Measurements from ENCODE around the gene LRIT2.

GRCh38 chr10:84264611-84265141 is 39.3 kb upstream of the LRIT2 start:
- TF ChIP-seq CTCF (IDR thresholded peaks at IDR 0.05; ENCODE audit: poor library complexity, severe bottlenecking) (peak; percentile 98), TAF1 (IDR thresholded peaks at IDR 0.05; ENCODE audit: low read depth) (no peak), SMC3 (conservative IDR thresholded peaks at IDR 0.05; ENCODE audit: poor library complexity) (peak; percentile 97), POLR2AphosphoS5 (IDR thresholded peaks at IDR 0.05) (peak; percentile 54), MXI1 (conservative IDR thresholded peaks at IDR 0.05; ENCODE audit: poor library complexity, severe bottlenecking) (peak; percentile 77), EZH2 (IDR thresholded peaks at IDR 0.05; ENCODE audit: borderline replicate concordance, insufficient read depth, low read length, poor library complexity, severe bottlenecking) (no peak), EP300 (conservative IDR thresholded peaks at IDR 0.05; ENCODE audit: poor library complexity, severe bottlenecking) (peak; percentile 40), REST (IDR thresholded peaks at IDR 0.05; ENCODE audit: borderline replicate concordance) (no peak)

All from neural cell (in vitro differentiated cells).